Ishikawa (cell line): ENCODE data around the gene SNAPC2.

ENCODE experiments used
- CEBPB ChIP-seq: IDR thresholded peaks from 2 replicates; pipeline ENCODE4 v1.6.1; 2012
- CREB1 ChIP-seq: IDR thresholded peaks from 2 replicates; pipeline ENCODE4 v1.6.1; 2012; ENCODE audit warnings: low read depth
- EGR1 ChIP-seq: IDR thresholded peaks from 2 replicates; pipeline ENCODE4 v1.6.1; 2012
- EP300 ChIP-seq: IDR thresholded peaks from 2 replicates; pipeline ENCODE4 v1.6.1; 2012; ENCODE audit warnings: borderline replicate concordance
- FOXM1 ChIP-seq: IDR thresholded peaks from 2 replicates; pipeline ENCODE4 v1.6.1; 2012; ENCODE audit warnings: low read depth, borderline replicate concordance
- MAX ChIP-seq: IDR thresholded peaks from 2 replicates; pipeline ENCODE4 v1.6.1; 2012
- NFIC ChIP-seq: IDR thresholded peaks from 2 replicates; pipeline ENCODE4 v1.6.1; 2012
- RAD21 ChIP-seq: IDR thresholded peaks from 2 replicates; pipeline ENCODE4 v1.6.1; 2012; ENCODE audit warnings: low read depth
- TAF1 ChIP-seq: IDR thresholded peaks from 2 replicates; pipeline ENCODE4 v1.6.1; 2012; ENCODE audit warnings: low read depth, mild to moderate bottlenecking
- TCF12 ChIP-seq: IDR thresholded peaks from 2 replicates; pipeline ENCODE4 v1.6.1; 2012; ENCODE audit warnings: low read depth
- TEAD4 ChIP-seq: IDR thresholded peaks from 2 replicates; pipeline ENCODE4 v1.6.1; 2012
- YY1 ChIP-seq: IDR thresholded peaks from 2 replicates; pipeline ENCODE4 v1.6.1; 2012; ENCODE audit warnings: low read depth
- ZBTB7A ChIP-seq: IDR thresholded peaks from 2 replicates; pipeline ENCODE4 v1.6.1; 2012; ENCODE audit warnings: low read depth
- TF ChIP-seq, protein P1 (sequence below): IDR thresholded peaks from 2 replicates; pipeline ENCODE4 v1.6.1; 2012
- TF ChIP-seq, protein P2 (sequence below): IDR thresholded peaks from 2 replicates; pipeline ENCODE4 v1.6.1; 2012; ENCODE audit warnings: low read depth, mild to moderate bottlenecking

The SNAPC2 gene

DNA sequence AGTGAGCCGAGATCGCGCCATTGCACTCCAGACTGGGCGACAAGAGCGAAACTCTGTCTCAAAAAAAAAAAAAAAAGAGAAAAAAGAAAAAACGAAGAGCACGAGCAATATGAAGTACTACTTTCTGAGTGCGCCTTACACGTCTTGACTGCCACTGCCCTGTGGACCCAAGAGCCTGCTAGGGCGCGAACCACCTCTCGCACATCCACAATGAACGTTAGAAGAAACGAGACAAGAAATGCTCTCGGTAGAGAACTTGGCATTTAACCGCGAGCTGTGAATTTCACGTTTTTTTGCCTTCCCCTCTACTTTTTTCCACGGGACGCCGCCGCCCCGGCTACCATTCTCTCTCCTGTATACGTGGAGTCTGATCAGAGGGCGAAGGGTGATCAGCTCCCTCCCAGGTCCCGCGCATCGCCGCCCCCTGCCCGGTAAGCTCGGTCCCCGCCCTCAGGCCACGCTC is 22.9 kb downstream of the SNAPC2 start:
- TF ChIP-seq FOXM1 = no peak
- TF ChIP-seq CREB1 = no peak
- TF ChIP-seq, protein P1, sequence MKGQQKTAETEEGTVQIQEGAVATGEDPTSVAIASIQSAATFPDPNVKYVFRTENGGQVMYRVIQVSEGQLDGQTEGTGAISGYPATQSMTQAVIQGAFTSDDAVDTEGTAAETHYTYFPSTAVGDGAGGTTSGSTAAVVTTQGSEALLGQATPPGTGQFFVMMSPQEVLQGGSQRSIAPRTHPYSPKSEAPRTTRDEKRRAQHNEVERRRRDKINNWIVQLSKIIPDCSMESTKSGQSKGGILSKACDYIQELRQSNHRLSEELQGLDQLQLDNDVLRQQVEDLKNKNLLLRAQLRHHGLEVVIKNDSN = no peak
- no peak for TF ChIP-seq EP300
- TF ChIP-seq TAF1 = no peak
- no peak for TF ChIP-seq TCF12
- no peak for TF ChIP-seq TEAD4

DNA sequence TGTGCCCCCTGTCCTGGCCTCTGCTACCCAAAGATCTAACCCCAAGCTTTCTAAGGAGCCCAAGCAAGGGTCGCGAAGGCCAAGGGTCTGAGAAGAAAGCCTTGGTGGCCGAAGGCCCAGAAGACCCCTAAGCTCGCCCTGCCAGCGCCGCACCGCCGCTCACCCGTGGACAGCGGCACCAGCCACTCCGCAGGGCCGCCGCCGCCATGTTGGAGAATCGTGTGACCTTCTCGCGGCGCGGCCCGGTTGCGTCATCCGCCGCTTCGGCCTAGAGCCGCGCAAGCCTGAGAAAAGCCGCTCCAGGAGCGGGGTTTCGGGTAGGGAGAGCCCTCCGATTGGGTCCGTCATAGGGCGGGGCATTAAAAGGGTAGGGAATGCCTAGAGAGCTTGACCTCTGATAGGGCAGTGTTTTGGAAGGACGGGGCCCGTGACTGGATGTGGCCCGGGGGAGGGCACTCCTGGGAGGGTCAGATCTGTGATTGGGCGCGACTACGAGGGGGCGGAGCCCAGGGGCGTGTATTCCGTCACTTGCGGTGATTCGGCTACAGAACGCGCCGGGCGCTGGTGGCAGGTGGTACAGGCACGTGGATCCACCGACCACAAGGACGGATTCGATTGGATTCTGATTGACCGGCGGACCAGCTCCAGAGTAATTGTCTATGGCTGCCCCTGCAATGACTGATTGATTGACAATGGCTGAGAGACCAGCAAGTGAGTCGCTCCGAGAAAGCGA is 23.5 kb downstream of the SNAPC2 start, which contains the start of gene TIMM44:
Gene TIMM44 (minus strand): TSS at position 223 of the 733 bp plus-strand sequence. CDS start 15 bp downstream, at position 208.
- TF ChIP-seq EGR1 (no peak), NFIC (peak; percentile 16), TAF1 (peak; percentile 99), TCF12 (peak; percentile 67; the same call in 1 of the 2 replicates), ZBTB7A (peak; percentile 80; the same call in 1 of the 2 replicates), MAX (peak; percentile 97), CEBPB (peak; percentile 95), RAD21 (no peak), CREB1 (peak; percentile 85), FOXM1 (no peak), EP300 (no peak), YY1 (peak; percentile 97), TEAD4 (no peak; the same call in none of the 2 replicates)
- TF ChIP-seq, protein P1 = peak; percentile 79
- TF ChIP-seq, protein P2, sequence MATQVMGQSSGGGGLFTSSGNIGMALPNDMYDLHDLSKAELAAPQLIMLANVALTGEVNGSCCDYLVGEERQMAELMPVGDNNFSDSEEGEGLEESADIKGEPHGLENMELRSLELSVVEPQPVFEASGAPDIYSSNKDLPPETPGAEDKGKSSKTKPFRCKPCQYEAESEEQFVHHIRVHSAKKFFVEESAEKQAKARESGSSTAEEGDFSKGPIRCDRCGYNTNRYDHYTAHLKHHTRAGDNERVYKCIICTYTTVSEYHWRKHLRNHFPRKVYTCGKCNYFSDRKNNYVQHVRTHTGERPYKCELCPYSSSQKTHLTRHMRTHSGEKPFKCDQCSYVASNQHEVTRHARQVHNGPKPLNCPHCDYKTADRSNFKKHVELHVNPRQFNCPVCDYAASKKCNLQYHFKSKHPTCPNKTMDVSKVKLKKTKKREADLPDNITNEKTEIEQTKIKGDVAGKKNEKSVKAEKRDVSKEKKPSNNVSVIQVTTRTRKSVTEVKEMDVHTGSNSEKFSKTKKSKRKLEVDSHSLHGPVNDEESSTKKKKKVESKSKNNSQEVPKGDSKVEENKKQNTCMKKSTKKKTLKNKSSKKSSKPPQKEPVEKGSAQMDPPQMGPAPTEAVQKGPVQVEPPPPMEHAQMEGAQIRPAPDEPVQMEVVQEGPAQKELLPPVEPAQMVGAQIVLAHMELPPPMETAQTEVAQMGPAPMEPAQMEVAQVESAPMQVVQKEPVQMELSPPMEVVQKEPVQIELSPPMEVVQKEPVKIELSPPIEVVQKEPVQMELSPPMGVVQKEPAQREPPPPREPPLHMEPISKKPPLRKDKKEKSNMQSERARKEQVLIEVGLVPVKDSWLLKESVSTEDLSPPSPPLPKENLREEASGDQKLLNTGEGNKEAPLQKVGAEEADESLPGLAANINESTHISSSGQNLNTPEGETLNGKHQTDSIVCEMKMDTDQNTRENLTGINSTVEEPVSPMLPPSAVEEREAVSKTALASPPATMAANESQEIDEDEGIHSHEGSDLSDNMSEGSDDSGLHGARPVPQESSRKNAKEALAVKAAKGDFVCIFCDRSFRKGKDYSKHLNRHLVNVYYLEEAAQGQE = peak; percentile 44

DNA sequence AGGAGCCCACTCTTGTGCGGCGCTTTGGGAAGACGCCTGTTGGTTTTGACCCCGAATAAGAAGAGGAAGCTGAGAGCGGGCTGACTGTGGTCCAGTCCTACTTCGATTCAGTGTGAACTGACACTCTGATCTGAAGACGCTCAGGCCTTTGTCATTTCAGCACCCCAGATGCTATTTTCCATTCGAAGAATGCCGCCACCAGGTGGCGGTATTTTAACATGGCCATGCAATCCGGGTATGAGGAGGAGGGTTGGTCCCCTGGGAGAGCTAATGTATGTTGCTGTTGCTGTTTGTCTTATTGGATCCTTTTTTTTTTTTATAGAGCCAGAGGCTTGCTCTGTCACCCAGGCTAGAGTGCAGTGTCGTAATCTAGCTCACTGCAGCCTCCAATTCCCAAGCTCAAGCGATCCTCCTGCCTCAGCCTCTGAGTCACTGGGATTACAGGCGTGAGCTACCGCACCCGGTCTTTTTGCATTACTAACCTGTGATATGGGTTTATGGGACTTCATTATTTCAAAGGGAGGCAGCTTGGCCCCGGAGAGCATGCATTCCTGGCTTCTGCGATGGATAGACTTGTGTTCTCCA is 24.1 kb downstream of the SNAPC2 start:
- TF ChIP-seq EP300 = no peak
- TF ChIP-seq TCF12 = no peak
- TF ChIP-seq NFIC = no peak
- no peak for TF ChIP-seq YY1
- no peak for TF ChIP-seq EGR1
- TF ChIP-seq, protein P1 = no peak
- no peak for TF ChIP-seq FOXM1
- TF ChIP-seq CREB1 = no peak
- no peak for TF ChIP-seq TAF1
- TF ChIP-seq, protein P2 = peak; percentile 32; the same call in 1 of the 2 replicates
- peak; percentile 56; the same call in 1 of the 2 replicates for TF ChIP-seq TEAD4
- TF ChIP-seq MAX = no peak; the same call in 1 of the 2 replicates
- TF ChIP-seq RAD21 = peak; percentile 79
- TF ChIP-seq CEBPB = no peak
- no peak for TF ChIP-seq ZBTB7A

DNA sequence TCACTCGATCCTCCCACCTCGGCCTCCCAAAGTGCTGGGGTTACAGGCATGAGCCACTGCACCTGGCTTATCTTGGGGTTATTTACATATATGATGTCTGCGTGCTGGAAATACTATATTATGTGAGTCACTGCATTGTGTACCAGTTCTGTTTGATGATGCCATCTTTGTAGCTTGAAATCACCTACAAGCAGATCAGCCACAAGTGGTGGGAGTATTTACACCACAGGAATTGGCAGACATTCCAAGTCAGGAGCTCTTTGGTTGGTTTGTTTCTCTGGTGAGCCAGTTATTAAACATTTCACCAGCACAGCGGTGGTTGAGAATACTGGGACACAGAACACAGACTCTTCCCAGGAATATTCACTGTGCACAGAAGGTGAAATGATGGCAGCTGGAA is 27.8 kb downstream of the SNAPC2 start:
- TF ChIP-seq FOXM1 = no peak
- no peak for TF ChIP-seq EP300
- TF ChIP-seq TEAD4 = no peak
- no peak for TF ChIP-seq MAX
- TF ChIP-seq CEBPB = no peak

GRCh38 chr19:7953060-7953459 is 32.9 kb downstream of the SNAPC2 start:
- no peak for TF ChIP-seq TCF12
- TF ChIP-seq FOXM1 = no peak
- no peak for TF ChIP-seq CEBPB
- TF ChIP-seq EGR1 = no peak
- no peak for TF ChIP-seq NFIC
